Pulmonary artery endothelial cell (primary cell): ENCODE data around the gene PLB1. TPM values are rescaled to one million over a fixed set of nuclear protein-coding genes. Genes with fewer than 3 reads are reported as not detected.

Experiments used
- DNase-seq: peaks from one replicate; pipeline ENCODE4 v3.0.0-alpha.2; 2011; ENCODE audit warnings: low read depth, low spot score
- total RNA-seq: library from RNA; depleted of rRNA; stranded (reverse); fragments of >200 nt; gene quantifications from 2 replicates; pipeline ENCODE4 v1.2.3, GENCODE V29; 2014

PLB1 gene, protein sequence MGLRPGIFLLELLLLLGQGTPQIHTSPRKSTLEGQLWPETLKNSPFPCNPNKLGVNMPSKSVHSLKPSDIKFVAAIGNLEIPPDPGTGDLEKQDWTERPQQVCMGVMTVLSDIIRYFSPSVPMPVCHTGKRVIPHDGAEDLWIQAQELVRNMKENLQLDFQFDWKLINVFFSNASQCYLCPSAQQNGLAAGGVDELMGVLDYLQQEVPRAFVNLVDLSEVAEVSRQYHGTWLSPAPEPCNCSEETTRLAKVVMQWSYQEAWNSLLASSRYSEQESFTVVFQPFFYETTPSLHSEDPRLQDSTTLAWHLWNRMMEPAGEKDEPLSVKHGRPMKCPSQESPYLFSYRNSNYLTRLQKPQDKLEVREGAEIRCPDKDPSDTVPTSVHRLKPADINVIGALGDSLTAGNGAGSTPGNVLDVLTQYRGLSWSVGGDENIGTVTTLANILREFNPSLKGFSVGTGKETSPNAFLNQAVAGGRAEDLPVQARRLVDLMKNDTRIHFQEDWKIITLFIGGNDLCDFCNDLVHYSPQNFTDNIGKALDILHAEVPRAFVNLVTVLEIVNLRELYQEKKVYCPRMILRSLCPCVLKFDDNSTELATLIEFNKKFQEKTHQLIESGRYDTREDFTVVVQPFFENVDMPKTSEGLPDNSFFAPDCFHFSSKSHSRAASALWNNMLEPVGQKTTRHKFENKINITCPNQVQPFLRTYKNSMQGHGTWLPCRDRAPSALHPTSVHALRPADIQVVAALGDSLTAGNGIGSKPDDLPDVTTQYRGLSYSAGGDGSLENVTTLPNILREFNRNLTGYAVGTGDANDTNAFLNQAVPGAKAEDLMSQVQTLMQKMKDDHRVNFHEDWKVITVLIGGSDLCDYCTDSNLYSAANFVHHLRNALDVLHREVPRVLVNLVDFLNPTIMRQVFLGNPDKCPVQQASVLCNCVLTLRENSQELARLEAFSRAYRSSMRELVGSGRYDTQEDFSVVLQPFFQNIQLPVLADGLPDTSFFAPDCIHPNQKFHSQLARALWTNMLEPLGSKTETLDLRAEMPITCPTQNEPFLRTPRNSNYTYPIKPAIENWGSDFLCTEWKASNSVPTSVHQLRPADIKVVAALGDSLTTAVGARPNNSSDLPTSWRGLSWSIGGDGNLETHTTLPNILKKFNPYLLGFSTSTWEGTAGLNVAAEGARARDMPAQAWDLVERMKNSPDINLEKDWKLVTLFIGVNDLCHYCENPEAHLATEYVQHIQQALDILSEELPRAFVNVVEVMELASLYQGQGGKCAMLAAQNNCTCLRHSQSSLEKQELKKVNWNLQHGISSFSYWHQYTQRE (N-terminal part only)
- 0.46 and 0.81 TPM in 2 replicates for total RNA-seq

GRCh38 chr2:28495551-28496250 lies at the start of gene PLB1:
PLB1 (plus strand) TSS chr2:28496060; CDS start chr2:28496115, 55 bp downstream.
- DNase-seq, result no peak

GRCh38 chr2:28446531-28446930 lies 49.3 kb upstream of the PLB1 start:
- no peak for DNase-seq

- DNase-seq, result no peak
Measured at GRCh38 chr2:28447086-28447485, 48.8 kb upstream of the PLB1 start.

DNA sequence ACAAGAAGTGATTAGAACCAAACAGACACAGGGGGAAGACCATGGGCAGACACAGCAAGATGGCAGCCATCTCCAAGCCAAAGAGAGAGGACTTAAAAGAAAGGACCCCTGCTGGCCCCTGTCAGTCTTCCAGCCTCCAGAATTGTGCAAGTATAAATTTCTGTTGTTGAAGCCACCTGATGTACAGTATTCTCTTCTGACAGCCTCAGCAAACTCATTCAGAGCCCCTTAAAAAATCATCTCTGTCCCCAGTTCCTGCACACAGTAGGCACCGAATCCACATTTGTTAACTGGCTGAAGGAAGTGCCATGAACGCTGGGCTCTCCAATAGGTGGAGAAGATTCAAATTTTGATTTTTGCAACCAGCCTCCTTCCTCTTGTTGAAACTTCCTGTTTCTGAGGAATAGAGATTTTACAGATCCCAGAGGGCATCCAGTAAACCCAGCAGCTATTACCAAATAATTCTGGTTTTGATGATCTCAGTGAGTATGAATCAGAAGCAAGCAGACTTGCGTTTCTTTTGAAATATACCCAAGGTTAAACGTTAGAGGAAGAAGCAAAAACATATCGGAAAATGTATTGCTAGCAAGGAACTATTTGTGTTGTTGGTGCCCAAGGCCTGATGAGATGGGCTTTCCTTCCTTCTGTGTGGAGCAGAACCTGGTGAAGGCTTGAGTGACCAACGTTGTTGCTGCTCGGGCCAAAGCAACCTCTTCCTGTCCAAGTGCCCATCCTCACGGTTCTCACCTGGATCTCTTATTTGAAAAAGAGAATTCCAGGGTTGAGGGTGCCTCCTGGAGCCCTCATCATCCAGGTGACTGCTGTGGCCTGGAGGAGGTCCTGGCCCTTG lies 47.7 kb upstream of the PLB1 start:
- no peak for DNase-seq

- DNase-seq, result no peak
Measured at GRCh38 chr2:28448793-28449100, 47.1 kb upstream of the PLB1 start.

GRCh38 chr2:28449126-28449487 lies 46.8 kb upstream of the PLB1 start:
- DNase-seq, result no peak

GRCh38 chr2:28449488-28450395 lies 46.1 kb upstream of the PLB1 start:
- DNase-seq, result no peak

DNA sequence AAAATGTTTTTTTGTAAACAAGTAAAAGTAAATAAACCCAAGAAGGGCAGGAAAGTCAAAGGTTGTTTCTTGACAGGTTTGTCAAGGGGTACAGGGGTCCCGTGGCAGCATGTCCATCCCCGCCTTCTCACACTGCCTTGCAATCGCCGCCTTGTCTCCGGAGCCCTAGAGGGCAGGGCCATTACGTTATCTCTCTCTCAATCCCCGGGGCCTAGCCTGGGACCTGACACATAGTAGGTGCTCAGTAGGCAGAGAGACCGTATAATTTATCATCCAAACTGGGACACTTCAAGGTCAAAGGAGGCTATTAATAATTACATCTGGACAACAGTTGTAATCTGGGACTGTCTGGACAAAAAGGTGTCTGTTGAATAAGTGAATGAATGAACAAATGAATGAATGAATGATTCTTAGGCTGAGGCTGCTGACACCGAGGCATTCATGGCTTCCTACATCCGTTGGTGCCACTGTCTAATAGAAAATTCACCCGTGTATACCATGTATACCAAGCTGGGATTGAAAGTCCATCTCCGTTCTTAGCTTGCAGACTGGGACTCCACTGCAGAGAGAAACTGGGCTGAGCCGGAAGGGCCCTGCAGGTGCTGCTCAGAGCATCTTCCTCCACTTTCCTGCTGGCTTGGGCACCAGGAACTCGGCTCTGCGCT lies 44.8 kb upstream of the PLB1 start:
- DNase-seq, result no peak

- no peak for DNase-seq
Measured at GRCh38 chr2:28451793-28452533, 43.9 kb upstream of the PLB1 start.

- no peak for DNase-seq
Measured at GRCh38 chr2:28452534-28453081, 43.3 kb upstream of the PLB1 start.

GRCh38 chr2:28453396-28453795 lies 42.5 kb upstream of the PLB1 start:
- no peak for DNase-seq

GRCh38 chr2:28454016-28454930 lies 41.6 kb upstream of the PLB1 start:
- no peak for DNase-seq

DNA sequence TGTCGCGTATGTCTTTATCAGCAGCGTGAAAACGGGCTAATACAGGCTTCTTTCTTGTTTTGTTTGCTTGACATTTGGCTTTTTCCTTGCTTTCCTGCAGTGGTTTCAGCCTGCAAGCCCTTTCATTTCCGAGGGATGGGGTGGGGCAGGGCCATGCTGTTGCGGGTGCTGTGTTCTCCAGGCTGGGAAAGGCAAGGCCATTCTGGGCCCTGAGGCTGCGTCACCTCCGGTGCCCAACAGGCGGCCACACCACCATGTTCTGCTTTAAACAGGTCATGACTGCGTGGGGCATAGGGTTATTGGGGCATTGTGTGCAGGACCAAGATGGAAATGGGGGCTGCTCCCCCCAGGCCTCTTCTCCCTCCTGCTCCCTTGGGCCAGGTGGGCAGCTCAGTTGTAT lies 38.6 kb upstream of the PLB1 start:
- DNase-seq, result no peak

DNA sequence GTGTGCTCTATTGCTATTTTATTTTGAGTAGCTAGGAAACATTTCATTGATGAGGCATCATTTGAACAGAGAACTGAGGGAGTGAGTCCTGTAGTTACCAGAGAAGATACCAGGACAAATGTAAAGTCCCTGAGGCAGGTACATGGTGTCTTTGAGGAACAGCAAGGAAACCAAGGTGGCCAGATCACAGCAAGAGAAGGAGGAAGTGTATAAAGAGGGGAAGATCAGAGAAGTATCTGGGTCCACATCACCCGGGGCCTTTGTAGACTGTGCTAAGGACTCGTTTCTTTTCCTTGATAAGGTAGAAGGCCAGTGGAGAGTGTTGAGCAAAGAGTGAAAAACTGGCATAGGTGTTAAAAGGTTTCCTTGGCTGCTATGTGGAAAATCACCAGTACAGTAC lies 34.8 kb upstream of the PLB1 start:
- DNase-seq, result no peak

DNA sequence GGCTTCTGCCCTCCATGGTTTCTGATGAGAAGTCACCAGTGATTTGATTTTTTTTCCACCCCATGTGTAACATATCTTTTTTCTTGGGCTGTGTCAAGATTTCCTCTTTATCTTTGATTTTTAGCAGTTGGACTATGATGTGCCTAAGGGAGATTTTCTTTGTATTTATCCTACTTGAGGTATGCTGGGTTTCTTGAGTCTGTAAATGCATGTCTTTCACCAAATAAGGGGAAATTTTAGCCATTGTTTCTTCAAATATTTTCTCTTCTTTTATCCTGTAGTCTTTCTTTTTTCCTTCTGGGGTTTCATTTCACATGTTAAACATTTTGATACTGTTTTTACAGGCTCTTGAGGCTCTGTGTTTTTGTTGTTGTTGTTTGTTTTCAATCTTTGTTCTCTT lies 33.7 kb upstream of the PLB1 start:
- DNase-seq, result no peak

DNA sequence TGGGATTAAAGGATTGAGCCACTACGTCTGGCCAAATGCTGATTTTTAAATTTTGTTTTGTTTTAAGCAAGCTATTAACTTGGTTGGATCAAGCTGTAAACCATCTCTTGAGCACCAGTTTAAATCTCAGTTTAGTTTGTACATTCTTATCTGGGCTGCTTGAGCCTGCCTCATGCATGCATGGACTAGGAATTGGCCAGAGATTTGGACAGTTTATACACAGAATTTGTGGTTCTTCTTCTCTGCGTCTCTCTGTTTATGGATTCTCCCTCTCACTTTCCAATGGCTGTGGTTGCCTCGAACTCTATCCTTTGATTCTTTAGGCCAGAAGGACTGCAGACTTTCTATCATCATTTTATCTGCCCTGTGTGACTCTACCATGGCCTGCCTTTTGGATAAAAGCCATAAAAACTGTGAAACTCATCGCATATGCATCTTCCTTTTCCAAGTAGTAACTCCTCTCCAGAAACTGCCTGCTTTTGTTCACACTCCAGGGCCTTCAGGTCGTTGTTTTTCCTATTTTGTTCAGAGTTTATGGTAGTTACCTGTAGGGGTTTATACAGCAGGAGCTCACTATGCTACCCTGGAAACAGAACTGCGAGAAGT lies 32.5 kb upstream of the PLB1 start:
- no peak for DNase-seq
